AG10803 (cell line): Measurements from ENCODE around the gene RHEB.

Source experiments
- DNase-seq: peaks from one replicate; pipeline ENCODE4 v3.0.0; 2010; ENCODE audit warnings: low read depth
- H3K4me3 ChIP-seq: 2 replicates; pipeline ENCODE4 v1.5.1; 2011; ENCODE audit warnings: mild to moderate bottlenecking, low read length, control low read depth
- TF ChIP-seq, protein P1 (sequence below): conservative IDR thresholded peaks from 2 replicates; pipeline ENCODE4 v1.5.1; 2011; ENCODE audit warnings: mild to moderate bottlenecking, low read length, control low read depth, inconsistent platforms

The RHEB gene, protein sequence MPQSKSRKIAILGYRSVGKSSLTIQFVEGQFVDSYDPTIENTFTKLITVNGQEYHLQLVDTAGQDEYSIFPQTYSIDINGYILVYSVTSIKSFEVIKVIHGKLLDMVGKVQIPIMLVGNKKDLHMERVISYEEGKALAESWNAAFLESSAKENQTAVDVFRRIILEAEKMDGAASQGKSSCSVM

DNA sequence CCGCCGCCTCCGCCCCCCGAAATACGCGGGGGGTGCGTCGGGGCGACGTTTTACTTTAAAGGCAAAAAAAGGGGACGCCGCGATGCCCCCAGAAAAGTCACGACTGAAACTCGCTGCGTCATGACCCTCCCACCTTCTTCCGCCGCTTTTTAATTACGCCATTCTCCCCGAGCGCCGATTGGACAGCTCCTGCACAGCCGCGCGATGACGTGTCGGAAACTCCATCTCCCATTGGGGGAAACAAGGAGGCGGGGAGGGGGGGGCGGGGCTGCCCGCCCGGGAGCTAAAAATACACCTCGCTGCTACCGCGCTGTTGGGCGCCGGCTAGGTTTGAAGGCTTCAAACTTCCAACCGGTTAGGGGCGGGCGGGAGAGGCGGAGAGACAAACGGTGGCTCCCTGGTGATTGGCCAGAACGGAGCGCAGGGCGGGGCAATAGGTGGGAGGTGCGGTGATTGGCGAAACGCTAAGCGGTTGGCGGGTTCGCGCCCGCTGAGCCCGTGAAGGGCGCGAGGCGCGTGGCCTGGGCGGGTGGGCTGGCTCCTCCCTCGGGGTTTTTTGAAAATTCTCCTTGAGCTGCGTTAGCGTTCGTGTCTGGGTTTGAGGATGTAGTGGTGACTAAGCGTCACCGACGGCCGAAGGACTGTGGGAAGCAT lies at the start of gene RHEB:
TSS of gene RHEB (minus strand) at position 131 of the 654 bp plus-strand sequence. CDS start 384 bp downstream, outside the sequence.
- TF ChIP-seq, protein P1, sequence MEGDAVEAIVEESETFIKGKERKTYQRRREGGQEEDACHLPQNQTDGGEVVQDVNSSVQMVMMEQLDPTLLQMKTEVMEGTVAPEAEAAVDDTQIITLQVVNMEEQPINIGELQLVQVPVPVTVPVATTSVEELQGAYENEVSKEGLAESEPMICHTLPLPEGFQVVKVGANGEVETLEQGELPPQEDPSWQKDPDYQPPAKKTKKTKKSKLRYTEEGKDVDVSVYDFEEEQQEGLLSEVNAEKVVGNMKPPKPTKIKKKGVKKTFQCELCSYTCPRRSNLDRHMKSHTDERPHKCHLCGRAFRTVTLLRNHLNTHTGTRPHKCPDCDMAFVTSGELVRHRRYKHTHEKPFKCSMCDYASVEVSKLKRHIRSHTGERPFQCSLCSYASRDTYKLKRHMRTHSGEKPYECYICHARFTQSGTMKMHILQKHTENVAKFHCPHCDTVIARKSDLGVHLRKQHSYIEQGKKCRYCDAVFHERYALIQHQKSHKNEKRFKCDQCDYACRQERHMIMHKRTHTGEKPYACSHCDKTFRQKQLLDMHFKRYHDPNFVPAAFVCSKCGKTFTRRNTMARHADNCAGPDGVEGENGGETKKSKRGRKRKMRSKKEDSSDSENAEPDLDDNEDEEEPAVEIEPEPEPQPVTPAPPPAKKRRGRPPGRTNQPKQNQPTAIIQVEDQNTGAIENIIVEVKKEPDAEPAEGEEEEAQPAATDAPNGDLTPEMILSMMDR = no peak
- DNase-seq = peak; percentile 99
- H3K4me3 ChIP-seq = peak within 1 kb of the TSS; percentile 84

DNA sequence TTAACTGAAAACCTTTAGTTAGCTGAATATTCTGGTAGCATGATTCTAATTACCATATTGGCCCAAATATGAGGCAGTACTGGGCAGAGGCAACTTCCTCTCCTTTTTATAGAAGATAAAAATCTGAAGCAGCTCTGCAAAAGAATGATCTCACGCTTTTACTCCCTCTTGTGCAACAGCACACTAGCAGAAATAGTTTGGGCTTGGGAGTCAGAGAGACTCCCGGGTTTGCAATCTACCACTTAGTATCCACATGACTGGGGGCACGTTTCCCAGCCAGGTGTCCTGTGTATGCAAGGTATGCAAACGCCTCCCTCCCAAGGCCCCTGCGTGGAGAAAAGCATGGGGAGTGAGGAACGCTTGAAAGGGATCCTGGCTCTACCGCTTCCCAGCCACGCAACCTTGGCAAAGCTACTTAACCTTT lies 47.2 kb upstream of the RHEB start:
- no peak overlapping the region for H3K4me3 ChIP-seq
- TF ChIP-seq, protein P1 = no peak
- peak; percentile 85 for DNase-seq

DNA sequence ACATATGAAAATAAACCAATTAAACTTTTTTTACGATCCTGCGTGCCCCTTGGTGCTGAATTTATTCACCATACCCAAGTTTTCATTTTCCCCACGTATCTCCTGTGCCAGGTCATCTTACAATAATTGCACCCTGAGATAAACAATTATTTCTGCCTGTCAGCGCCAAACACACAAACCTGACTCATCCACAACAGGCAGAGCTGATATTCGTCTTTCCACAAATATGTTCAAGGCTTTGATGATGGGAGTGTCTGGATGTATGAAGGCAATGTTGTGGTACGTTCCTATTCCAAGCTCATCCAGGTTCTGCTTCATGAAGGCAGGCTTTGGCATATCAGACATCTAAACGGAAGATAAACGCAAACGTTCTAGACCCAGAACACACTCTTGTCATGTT lies 45.8 kb upstream of the RHEB start:
- H3K4me3 ChIP-seq = no peak overlapping the region
- DNase-seq = peak; percentile 46
- TF ChIP-seq, protein P1 = no peak

DNA sequence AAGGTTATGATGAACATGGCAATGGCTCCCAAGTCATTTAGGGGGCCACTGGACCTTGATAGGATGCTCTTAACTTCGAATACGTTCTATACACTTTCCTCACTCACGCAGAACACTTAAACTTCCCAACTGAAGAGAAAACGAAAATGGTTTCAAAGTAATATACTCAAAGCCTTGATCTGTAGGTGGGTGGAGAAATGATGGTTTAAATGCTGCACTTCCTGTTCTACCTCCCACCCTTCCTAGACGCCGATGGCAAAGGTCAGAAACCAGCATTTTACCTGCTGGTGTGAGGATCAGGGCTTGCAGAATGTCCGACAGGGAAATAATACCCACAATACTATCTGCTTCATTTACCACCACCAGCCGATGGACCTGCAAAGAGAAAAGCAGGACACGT lies 40.5 kb upstream of the RHEB start:
- no peak overlapping the region for H3K4me3 ChIP-seq
- no peak for DNase-seq
- TF ChIP-seq, protein P1 = no peak

DNA sequence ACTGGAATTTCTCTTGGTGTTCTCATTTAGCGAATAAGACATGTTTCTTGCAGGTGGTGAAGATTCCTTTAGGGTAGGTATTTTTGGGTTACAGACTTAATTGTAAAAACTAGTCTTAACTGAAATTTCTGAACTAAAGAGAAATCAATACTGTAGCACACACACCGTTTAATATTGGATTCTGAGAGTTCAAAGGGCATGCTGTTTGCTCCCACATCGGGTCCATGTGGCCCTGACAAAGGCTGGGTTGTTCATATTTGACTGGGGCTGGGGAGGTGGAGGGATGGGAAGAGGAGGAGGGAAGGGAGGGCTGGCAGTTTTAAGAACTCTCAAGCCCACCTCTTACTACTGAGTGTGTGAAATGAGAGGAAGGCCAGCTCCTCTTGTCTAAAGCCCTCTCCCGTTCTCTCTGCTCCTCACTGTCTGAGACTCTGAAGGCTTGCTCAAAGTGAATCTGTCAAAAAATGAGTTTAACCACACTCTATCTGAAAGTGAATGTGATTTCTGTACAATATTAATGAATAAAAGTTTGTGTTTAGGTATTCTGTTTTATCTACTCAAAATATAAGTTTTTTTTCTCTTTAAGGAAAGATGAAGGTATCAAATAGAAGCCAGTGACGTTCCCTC lies 40.0 kb upstream of the RHEB start:
- no peak overlapping the region for H3K4me3 ChIP-seq
- TF ChIP-seq, protein P1 = no peak
- no peak for DNase-seq

DNA sequence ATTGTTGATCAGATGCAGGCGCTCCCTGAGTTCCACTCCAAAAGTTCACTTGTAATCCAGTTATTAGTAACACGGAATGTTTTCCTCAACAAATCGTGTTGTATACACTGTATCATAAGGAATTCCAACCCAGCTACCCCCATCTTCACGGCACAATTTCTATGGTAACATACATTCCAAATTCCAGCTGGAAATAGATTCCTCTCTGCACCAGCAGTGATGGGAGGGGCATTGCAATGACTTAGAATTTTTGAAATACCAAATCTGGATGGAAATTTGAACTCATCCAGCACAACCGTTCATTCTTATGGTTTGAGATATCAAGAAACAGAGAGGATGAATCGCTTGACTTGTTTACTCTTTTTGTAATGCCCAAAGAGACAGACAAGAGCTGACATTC lies 38.9 kb upstream of the RHEB start:
- TF ChIP-seq, protein P1 = no peak
- peak; percentile 77 for DNase-seq

DNA sequence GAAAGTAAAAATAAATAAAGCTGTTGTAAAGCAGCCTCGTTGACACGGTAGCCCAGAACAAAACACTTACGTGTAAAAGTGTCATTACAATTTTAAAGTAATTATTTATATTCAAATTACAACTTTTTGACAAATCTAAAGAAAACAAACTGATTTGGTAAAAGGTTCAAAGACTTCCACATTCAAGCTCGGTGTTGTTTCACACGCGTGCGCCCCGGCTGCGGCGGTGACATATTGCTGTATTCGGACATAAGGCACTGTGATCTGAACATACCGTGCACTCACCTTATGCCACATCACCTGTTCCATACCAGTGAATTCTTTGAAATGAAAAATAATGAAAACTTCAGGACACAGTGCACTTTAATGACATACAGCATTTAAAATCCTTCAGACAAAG lies 36.9 kb upstream of the RHEB start:
- DNase-seq = no peak
- H3K4me3 ChIP-seq = no peak overlapping the region

More for the DNA sequence above, 38.9 kb upstream of the RHEB start:
- no peak overlapping the region for H3K4me3 ChIP-seq

More for the DNA sequence above, 36.9 kb upstream of the RHEB start:
- TF ChIP-seq, protein P1 = no peak
